ENCODE measurements around the gene TRIP4.

- TF ChIP-seq CTCF (conservative IDR thresholded peaks at IDR 0.05; ENCODE audit: low read depth, low read length) (no peak), EZH2phosphoT487 (IDR thresholded peaks at IDR 0.05; ENCODE audit: borderline replicate concordance, low read length) (no peak), EZH2 (IDR thresholded peaks at IDR 0.05; ENCODE audit: low read length, unreplicated experiment) (no peak)
Observed at GRCh38 chr15:64351265-64351664, 36.4 kb upstream of the TRIP4 start.
